ENCODE measurements around the gene CD53. TPM values are rescaled to one million over a fixed set of nuclear protein-coding genes. Genes with fewer than 3 reads are reported as not detected.
"Not testable (repeated sequence)": the region's sequence is repeated elsewhere in the genome, so short reads cannot be mapped to it uniquely, and the experiment has no call there.

CD53 gene
- total RNA-seq, 4 donors from 2014 or later = 17.0 to 62.0 (median 18.4) TPM

- Histone ChIP-seq H3K9me3 (peaks cover 0 to 13% (median 2%) of the 10 kb centered on the region in 4 donors), H3K27me3 (no peaks in the 10 kb centered on the region), H3K4me3 (no peak overlapping the region), H3K36me3 (no peaks in the 10 kb centered on the region), H3K27ac (replicated peaks in 1 of 4) (no peak overlapping the region), H3K4me1 (no peaks in the 10 kb centered on the region)
- DNase-seq (ENCODE audit: extremely low spot score) = no peak
- intact Hi-C loops (cut with DNase I) = no loop called here
- TF ChIP-seq POLR2AphosphoS5 (IDR thresholded peaks at IDR 0.05) (no peak), POLR2A (IDR thresholded peaks at IDR 0.05; ENCODE audit: low read depth) (no peak), EP300 (IDR thresholded peaks at IDR 0.05) (no peak)
- WGBS = 55% methylated on average over 7 of the region's 7 CpGs
These were observed 14.7 kb upstream of the CD53 start for GRCh38 chr1:110857964-110858948.

- no peak overlapping the region for H3K4me3 ChIP-seq
These were observed 13.9 kb upstream of the CD53 start for GRCh38 chr1:110859062-110859461.

GRCh38 chr1:110860174-110860573, 12.8 kb upstream of the CD53 start:
- DNase-seq (ENCODE audit: extremely low spot score) = no peak
- peaks cover 0 to 14% (median 6%) of the 10 kb centered on the region in 4 donors for H3K9me3 ChIP-seq
- H3K4me3 ChIP-seq = no peak overlapping the region
- no peaks in the 10 kb centered on the region for H3K4me1 ChIP-seq
- H3K27ac ChIP-seq (replicated peaks in 1 of 4) = no peak overlapping the region
- no peaks in the 10 kb centered on the region for H3K36me3 ChIP-seq
- H3K27me3 ChIP-seq = no peaks in the 10 kb centered on the region
- TF ChIP-seq CTCF (IDR thresholded peaks at IDR 0.05) = no peak
- TF ChIP-seq POLR2A (IDR thresholded peaks at IDR 0.05; ENCODE audit: low read depth) = no peak
- no peak for TF ChIP-seq POLR2AphosphoS5 (IDR thresholded peaks at IDR 0.05)
- TF ChIP-seq EP300 (IDR thresholded peaks at IDR 0.05) = no peak
- intact Hi-C loops (cut with DNase I) = no loop called here
- WGBS = 79% methylated on average over 2 of the region's 2 CpGs

More at GRCh38 chr1:110859062-110859461, 13.9 kb upstream of the CD53 start:
- Histone ChIP-seq H3K27ac (replicated peaks in 1 of 4) (no peak overlapping the region), H3K27me3 (no peaks in the 10 kb centered on the region), H3K9me3 (peaks cover 0 to 14% (median 2%) of the 10 kb centered on the region in 4 donors), H3K4me1 (no peaks in the 10 kb centered on the region), H3K36me3 (no peaks in the 10 kb centered on the region)
- 67% methylated on average over 2 of the region's 2 CpGs for WGBS
- DNase-seq (ENCODE audit: extremely low spot score) = no peak
- intact Hi-C loops (cut with DNase I) = no loop called here
- TF ChIP-seq CTCF (IDR thresholded peaks at IDR 0.05) (no peak), POLR2AphosphoS5 (IDR thresholded peaks at IDR 0.05) (no peak), EP300 (IDR thresholded peaks at IDR 0.05) (no peak)

- H3K4me3 ChIP-seq; DNase-seq (ENCODE audit: extremely low spot score); intact Hi-C loops (cut with DNase I); H3K27me3 ChIP-seq; H3K4me1 ChIP-seq; H3K36me3 ChIP-seq; H3K27ac ChIP-seq (replicated peaks in 1 of 4): not testable (repeated sequence)
- WGBS = 55% methylated on average over 1 of the region's 2 CpGs
- peaks cover 0 to 14% (median 8%) of the 10 kb centered on the region in 4 donors for H3K9me3 ChIP-seq
These were observed 12.3 kb upstream of the CD53 start for GRCh38 chr1:110860620-110861019.

GRCh38 chr1:110861942-110862341, 11.0 kb upstream of the CD53 start:
- peaks cover 0 to 14% (median 10%) of the 10 kb centered on the region in 4 donors for H3K9me3 ChIP-seq
- H3K4me3 ChIP-seq; H3K27ac ChIP-seq (replicated peaks in 1 of 4); H3K4me1 ChIP-seq; intact Hi-C loops (cut with DNase I); H3K27me3 ChIP-seq; H3K36me3 ChIP-seq; DNase-seq (ENCODE audit: extremely low spot score): not testable (repeated sequence)
- 76% methylated on average over 1 of the region's 1 CpG for WGBS

GRCh38 chr1:110864287-110864686, 8.7 kb upstream of the CD53 start:
- Histone ChIP-seq H3K4me3 (no peak overlapping the region), H3K4me1 (no peaks in the 10 kb centered on the region), H3K27ac (replicated peaks in 1 of 4) (no peak overlapping the region), H3K9me3 (peaks cover 0 to 24% (median 23%) of the 10 kb centered on the region in 4 donors), H3K27me3 (no peaks in the 10 kb centered on the region), H3K36me3 (no peaks in the 10 kb centered on the region)
- intact Hi-C loops (cut with DNase I) = no loop called here
- DNase-seq (ENCODE audit: extremely low spot score) = no peak
- WGBS = 47% methylated on average over 1 of the region's 1 CpG
- TF ChIP-seq EP300 (IDR thresholded peaks at IDR 0.05) (no peak), POLR2A (IDR thresholded peaks at IDR 0.05; ENCODE audit: low read depth) (no peak), POLR2AphosphoS5 (IDR thresholded peaks at IDR 0.05) (no peak), CTCF (IDR thresholded peaks at IDR 0.05) (no peak)
